ENCODE results near the gene SLC51B. TPM values are rescaled to one million over a fixed set of nuclear protein-coding genes. Genes with fewer than 3 reads are reported as not detected.

The SLC51B gene
- total RNA-seq, 1 experiment from 2014 or later = not detected

GRCh38 chr15:65041787-65042186 lies 3.4 kb upstream of the SLC51B start:
- DNase-seq (ENCODE audit: low read depth) = no peak

- DNase-seq (ENCODE audit: low read depth) = no peak
These were observed 2.3 kb upstream of the SLC51B start for GRCh38 chr15:65042776-65043327.

DNA sequence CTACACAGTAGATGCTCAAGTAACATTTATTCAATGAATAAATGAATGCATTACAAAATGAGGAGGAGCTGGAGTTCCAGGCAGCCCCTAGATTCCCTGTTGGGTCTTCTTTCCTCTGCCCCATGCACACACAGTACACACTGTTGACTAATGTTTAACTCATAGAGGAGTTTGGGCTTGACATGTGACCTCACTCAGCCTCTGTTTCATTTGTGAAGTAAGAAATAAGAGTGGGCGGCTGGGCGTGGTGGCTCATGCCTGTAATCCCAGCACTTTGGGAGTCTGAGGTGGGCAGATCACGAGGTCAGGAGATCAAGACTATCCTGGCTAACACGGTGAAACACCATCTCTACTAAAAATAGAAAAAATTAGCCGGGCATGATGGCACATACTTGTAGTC lies 969 bp upstream of the SLC51B start:
- peak; percentile 57 for DNase-seq (ENCODE audit: low read depth)

GRCh38 chr15:65048241-65048640 lies 3.1 kb downstream of the SLC51B start:
- DNase-seq (ENCODE audit: low read depth) = no peak

DNA sequence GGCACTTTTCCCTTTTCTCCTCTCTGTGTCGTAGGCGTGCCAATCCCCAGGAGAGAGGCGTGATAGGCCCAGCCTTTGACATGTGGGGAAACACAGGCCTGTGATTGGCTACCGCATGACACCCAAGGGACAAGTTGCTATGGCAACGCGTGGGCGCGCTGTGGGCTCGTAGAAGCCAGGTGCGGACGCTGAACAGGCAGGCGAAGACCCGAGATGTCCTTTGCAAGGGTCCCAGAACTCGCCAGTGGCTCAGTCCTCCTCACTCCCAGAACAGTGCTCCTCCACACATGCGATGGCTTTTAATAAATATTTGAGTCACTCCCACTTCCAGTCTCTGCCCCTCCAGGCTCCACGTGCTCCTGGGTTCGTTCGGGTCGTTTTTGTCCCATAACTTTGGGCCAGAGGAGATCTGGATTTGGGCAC lies 4.2 kb downstream of the SLC51B start:
- DNase-seq (ENCODE audit: low read depth) = peak; percentile 96

DNA sequence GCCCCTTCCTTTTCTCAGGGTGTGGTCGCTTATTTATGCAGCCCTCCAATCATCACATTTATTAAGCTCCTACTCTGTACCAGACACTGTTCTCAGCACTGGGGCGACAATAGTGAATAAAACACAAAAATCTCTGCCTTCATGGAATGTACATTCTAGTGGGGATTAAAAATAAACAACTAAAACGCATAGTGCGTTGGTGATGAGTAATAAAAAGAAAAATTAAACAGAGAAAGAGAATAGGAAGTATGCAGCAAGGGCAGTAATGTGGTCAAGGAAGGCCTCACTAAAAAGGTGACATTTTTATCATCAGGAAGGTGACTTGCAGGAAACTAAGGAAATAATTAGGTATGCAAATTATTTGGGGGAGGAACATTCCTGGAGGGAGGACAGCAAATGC lies 5.1 kb downstream of the SLC51B start:
- no peak for DNase-seq (ENCODE audit: low read depth)

DNA sequence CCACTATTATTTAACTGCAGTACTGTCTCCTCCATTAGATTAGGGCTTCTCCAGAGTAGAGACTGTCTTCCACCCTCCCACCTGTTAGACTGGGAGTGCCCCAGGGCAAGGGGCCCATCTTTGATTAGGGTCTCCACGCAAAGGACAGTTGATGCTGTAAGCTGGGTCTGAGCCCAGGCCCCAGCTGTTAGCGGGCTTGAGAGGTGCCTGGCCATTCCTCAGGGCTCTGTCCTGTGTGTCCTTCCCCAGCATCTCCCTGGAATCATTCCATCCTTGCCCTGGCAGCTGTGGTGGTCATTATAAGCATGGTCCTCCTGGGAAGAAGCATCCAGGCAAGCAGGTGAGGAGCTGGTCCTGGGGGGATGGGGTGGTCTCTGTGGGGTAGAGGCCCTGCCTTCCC lies 6.1 kb downstream of the SLC51B start:
- DNase-seq (ENCODE audit: low read depth) = no peak

GRCh38 chr15:65052956-65053355 lies 7.8 kb downstream of the SLC51B start:
- DNase-seq (ENCODE audit: low read depth) = no peak

DNA sequence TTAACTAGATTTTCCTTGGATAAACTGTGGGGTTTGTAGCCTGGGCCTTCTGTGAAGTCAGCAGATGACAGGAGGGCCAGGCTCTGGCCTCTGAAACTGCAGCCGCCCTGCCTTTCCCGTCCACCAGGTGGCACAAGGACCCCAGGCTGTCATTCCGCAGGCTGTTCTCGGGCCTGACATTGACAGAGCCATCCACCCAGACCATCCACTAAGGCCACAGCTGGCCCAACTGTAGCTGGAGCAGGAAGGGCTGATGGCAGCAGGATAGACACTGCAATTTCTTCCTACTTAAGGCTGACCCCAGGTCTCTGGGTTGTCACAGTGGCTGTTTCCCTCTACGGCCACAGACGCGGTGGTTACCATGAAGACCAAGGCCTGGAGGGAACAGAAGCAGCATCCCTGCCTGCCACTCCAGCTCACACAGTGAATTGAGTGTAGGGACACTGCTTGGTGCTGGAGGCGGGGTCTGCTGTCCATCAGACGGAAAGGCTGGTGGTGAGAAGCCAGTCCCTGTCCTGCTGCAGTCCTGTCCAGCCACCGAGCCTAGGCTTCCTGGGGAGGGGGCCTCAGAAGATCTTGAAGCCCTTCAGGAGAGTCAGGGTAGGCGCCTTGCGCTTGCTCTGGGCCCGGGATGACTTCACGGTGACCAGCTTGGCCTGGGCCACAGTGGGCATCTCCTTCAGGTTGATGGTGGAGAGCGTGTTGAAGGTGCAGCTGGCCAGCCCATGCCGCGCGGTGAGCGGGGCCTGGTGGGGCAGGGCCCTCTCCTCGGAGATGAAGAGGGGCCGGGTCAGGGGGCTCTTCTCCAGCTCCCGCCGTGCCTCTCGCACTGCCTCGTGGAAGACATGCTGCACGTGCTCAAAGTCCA lies 9.4 kb downstream of the SLC51B start:
- peak; percentile 59 for DNase-seq (ENCODE audit: low read depth)

GRCh38 chr15:65055201-65055870 lies 10.1 kb downstream of the SLC51B start:
- no peak for DNase-seq (ENCODE audit: low read depth)

GRCh38 chr15:65056106-65056505 lies 10.9 kb downstream of the SLC51B start:
- DNase-seq (ENCODE audit: low read depth) = no peak

GRCh38 chr15:65056868-65057548 lies 11.8 kb downstream of the SLC51B start:
- DNase-seq (ENCODE audit: low read depth) = peak; percentile 50

DNA sequence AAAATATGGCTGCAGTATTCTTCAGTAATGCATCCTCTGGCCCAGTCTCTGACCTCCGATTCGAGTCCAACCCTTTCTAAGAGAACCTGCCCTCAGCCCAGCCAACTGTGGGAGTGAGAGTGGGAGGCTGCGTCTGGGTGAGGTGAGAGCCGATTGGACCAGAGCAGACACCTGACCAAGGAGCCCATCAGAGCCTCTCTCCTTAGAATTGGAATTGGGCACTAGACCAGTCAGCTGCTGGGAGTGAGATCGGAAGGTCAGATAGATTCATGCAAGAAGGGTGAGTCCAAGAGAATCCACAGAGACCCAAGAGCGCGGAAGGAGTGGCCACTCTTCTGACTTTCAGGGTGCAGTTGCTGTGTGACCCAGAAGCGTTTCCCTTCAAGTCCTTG lies 12.4 kb downstream of the SLC51B start:
- DNase-seq (ENCODE audit: low read depth) = no peak

DNA sequence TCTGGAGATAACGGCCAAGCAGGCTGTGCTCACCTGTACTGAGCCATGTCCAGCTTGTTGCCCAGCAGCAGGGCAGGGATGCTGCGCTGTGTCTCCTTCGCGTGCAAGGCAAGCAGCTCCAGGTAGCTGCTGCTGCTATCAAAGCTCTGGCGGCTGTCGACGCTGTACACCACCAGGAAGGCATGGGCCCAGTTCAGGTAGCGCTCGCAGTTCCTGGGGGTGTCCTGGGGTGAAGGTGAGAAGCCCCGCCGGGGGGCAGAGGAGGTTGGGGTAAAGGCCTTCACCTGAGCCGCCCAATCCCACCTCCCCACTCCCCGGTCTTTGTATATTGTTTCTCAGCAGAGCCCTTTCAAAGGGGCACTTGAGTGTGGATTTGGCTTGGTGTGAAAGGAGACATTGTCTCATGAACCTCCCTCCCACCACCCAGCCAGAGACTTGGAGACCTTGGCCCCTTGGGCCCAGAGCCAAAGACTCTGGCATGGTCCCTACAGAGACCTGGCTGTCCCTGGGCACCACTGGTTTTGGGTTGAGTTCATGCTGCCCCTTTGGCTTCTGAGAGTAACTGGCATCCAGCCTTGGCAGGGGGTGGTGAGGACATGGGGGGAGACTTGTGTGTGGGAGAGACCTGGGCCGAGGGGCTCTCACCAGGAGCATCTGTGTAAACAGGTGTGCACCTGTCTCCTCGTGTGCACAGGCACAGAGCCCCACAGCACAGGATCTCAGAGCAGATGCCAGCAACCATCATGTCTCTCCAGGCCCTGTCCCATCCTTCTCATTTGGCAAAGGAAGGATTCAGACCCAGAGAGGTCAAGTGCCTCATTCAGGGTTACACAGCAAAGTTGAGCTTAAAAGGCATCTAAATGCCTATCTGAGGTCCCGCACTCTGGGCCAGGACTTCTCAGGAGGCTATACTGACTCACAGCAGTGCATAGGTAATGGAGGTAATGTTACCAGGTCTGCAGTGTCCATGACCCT lies 13.5 kb downstream of the SLC51B start:
- no peak for DNase-seq (ENCODE audit: low read depth)

DNA sequence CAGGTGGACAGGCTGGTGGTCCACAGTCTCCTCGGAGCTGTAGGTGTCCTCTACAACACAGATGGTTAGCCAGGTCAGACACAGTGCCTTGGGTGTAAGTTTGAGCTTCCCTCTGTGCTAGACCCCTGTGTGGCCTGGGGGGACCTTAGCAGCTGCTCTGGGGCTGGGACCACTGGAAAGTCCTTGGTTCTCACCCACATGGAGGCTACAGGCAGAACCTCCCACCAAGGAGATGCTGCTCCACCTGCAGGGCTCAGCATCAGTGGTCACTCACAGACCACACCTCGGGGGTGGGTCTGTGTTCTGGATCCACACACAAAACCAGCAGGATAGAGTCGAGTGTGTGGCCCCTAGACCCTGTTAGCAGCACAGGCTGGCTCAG lies 14.2 kb downstream of the SLC51B start:
- DNase-seq (ENCODE audit: low read depth) = no peak

GRCh38 chr15:65059931-65060596 lies 14.9 kb downstream of the SLC51B start:
- DNase-seq (ENCODE audit: low read depth) = no peak

GRCh38 chr15:65060641-65061397 lies 15.6 kb downstream of the SLC51B start:
- no peak for DNase-seq (ENCODE audit: low read depth)

GRCh38 chr15:65062061-65062460 lies 16.9 kb downstream of the SLC51B start:
- no peak for DNase-seq (ENCODE audit: low read depth)

DNA sequence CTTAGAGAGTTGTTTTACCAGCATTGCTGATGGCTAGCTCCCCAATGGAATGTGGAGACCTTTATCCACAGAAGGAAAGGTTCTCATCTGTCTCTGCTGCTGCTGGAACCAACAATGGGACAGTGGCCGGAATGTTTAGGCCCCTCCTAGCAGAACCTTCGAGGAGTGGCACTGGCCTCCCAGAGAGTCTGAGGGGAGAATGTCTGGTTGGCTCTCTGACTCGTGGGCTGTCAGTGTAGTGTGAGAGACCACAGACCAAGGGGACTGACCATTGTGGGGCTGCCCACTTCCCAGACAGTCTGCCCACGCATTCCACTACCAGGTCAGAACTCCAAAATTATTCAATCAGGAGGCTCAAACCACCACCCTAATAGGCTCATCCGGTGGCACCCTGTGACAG lies 17.5 kb downstream of the SLC51B start:
- no peak for DNase-seq (ENCODE audit: low read depth)

Measured in RPMI7951 (cell line).